Breast epithelium (tissue), 4 donors: ENCODE results near the gene PLTP. TPM values are rescaled to one million over a fixed set of nuclear protein-coding genes. Genes with fewer than 3 reads are reported as not detected.
A peak's percentile ranks its signal among the peaks of the same experiment; 100 is the strongest.
"Not testable (repeated sequence)": the region's sequence is repeated elsewhere in the genome, so short reads cannot be mapped to it uniquely, and the experiment has no call there.

ENCODE experiments used
- DNase-seq, 2 donors: peaks; one replicate each; pipeline ENCODE4 v3.0.0-alpha.2; 2019; ENCODE audit warnings: low spot score in 2 of 2
- H3K27ac ChIP-seq, 2 donors: fragments of 200-600 bp; sonication (generic) in 1 of 2; one replicate each; pipeline ENCODE4 v1.5.1; 2016 to 2019; ENCODE audit warnings: mild to moderate bottlenecking in 1 of 2
- H3K27me3 ChIP-seq, 2 donors: fragments of 200-600 bp; sonication (generic) in 1 of 2; one replicate each; pipeline versions ENCODE4 v1.5.1 to v1.6.0; 2017 to 2019; ENCODE audit warnings: control low read depth in 1 of 2, mild to moderate bottlenecking in 1 of 2
- H3K36me3 ChIP-seq: fragments of 200-600 bp; one replicate; pipeline ENCODE4 v1.5.1; 2019
- H3K4me1 ChIP-seq, 2 donors: fragments of 200-600 bp; sonication (generic); one replicate each; pipeline ENCODE4 v1.5.1; 2016 to 2019; ENCODE audit warnings: control low read depth in 1 of 2
- H3K4me3 ChIP-seq, 3 donors: fragments of 200-600 bp; sonication (generic); 1 replicate in 2 of 3; 2 replicates in 1 of 3; pipeline ENCODE4 v1.5.1; 2016 to 2019; ENCODE audit warnings: mild to moderate bottlenecking in 3 of 3, moderate library complexity in 2 of 3
- H3K9me3 ChIP-seq, 2 donors: fragments of 200-600 bp; sonication (generic) in 1 of 2; one replicate each; pipeline ENCODE4 v1.5.1; 2016 to 2019; ENCODE audit warnings: control low read depth in 1 of 2
- CTCF ChIP-seq, 3 donors: fragments of 450-650 bp; IDR thresholded peaks; one replicate each; pipeline ENCODE4 v1.5.1; 2016 to 2017; ENCODE audit warnings: antibody characterized with exemption in 3 of 3, mild to moderate bottlenecking in 3 of 3, moderate library complexity in 3 of 3
- POLR2A ChIP-seq: fragments of 450-650 bp; IDR thresholded peaks from one replicate; pipeline ENCODE4 v1.6.1; 2016; ENCODE audit warnings: antibody characterized with exemption, mild to moderate bottlenecking, moderate library complexity
- POLR2AphosphoS5 ChIP-seq, 3 donors: sonication (generic); formaldehyde crosslinking; IDR thresholded peaks; one replicate each; pipeline ENCODE4 v1.6.1; 2017; ENCODE audit warnings: antibody characterized with exemption in 3 of 3
- intact Hi-C: fragments of 100-400 bp; cut with DNase I; formaldehyde crosslinking; loops from one replicate; pipeline ENCODE4 v1.15.1; 2023; ENCODE audit warnings: low total_unique reads
- total RNA-seq, 3 donors: library from RNA; depleted of rRNA; stranded (reverse); fragments of >200 nt; gene quantifications; one replicate each; pipeline ENCODE4 v1.1.0, GENCODE V29; 2016

The PLTP gene
- total RNA-seq, 3 donors from 2014 or later, result 78.3 to 405 (median 100.0) TPM

- peak; percentile 99 for DNase-seq
- Histone ChIP-seq H3K27ac (peak within 1 kb of the TSS; percentile 89 to 95), H3K4me1 (peaks cover 0 to 6% of the 10 kb centered on the region in 2 donors), H3K36me3 (no peaks in the 10 kb centered on the region), H3K27me3 (no peaks in the 10 kb centered on the region), H3K9me3 (no peaks in the 10 kb centered on the region), H3K4me3 (peak within 1 kb of the TSS; percentile 50 to 82 (median 65))
- TF ChIP-seq POLR2A (peak; percentile 64), POLR2AphosphoS5 (IDR thresholded peaks at IDR 0.05) (peak; percentile 64 to 92 (median 81)), CTCF (IDR thresholded peaks at IDR 0.05) (no peak)
- intact Hi-C loops, result no loop called here
Measured at GRCh38 chr20:45880988-45881788, 30.8 kb downstream of the PLTP start, which contains the start of gene ZSWIM1. ZSWIM1 (plus strand) TSS chr20:45881227; CDS start chr20:45882593, 1,366 bp downstream.

GRCh38 chr20:45878076-45878761 lies 33.7 kb downstream of the PLTP start:
- intact Hi-C loops, result no loop called here

GRCh38 chr20:45874576-45874975 lies 37.4 kb downstream of the PLTP start:
- TF ChIP-seq POLR2A (no peak), POLR2AphosphoS5 (IDR thresholded peaks at IDR 0.05) (no peak), CTCF (IDR thresholded peaks at IDR 0.05) (no peak)
- H3K27ac ChIP-seq, result no peak overlapping the region
- H3K36me3 ChIP-seq, result no peaks in the 10 kb centered on the region
- intact Hi-C loops, result no loop called here
- no peak overlapping the region for H3K4me3 ChIP-seq
- H3K4me1 ChIP-seq, result no peaks in the 10 kb centered on the region
- H3K27me3 ChIP-seq, result no peaks in the 10 kb centered on the region
- DNase-seq, result no peak
- H3K9me3 ChIP-seq, result no peaks in the 10 kb centered on the region

More at GRCh38 chr20:45878076-45878761, 33.7 kb downstream of the PLTP start:
- no peak for DNase-seq
- Histone ChIP-seq H3K4me3 (no peak overlapping the region), H3K9me3 (no peaks in the 10 kb centered on the region), H3K4me1 (peaks cover 0 to 6% of the 10 kb centered on the region in 2 donors), H3K27me3 (no peaks in the 10 kb centered on the region), H3K27ac (peak overlapping the region in 1 of 2 donors; percentile 12), H3K36me3 (no peaks in the 10 kb centered on the region)
- TF ChIP-seq CTCF (IDR thresholded peaks at IDR 0.05), result no peak
- TF ChIP-seq POLR2AphosphoS5 (IDR thresholded peaks at IDR 0.05), result no peak
- TF ChIP-seq POLR2A, result no peak

- H3K36me3 ChIP-seq, H3K4me3 ChIP-seq, H3K9me3 ChIP-seq, H3K4me1 ChIP-seq, intact Hi-C loops, H3K27ac ChIP-seq, H3K27me3 ChIP-seq, DNase-seq: not testable (repeated sequence)
Measured at GRCh38 chr20:45874104-45874481, 37.9 kb downstream of the PLTP start.

- intact Hi-C loops, result no loop called here
- H3K27ac ChIP-seq, result no peak overlapping the region
- no peak overlapping the region for H3K4me3 ChIP-seq
- no peaks in the 10 kb centered on the region for H3K36me3 ChIP-seq
- H3K4me1 ChIP-seq, result no peaks in the 10 kb centered on the region
- DNase-seq, result no peak
- no peaks in the 10 kb centered on the region for H3K27me3 ChIP-seq
- H3K9me3 ChIP-seq, result no peaks in the 10 kb centered on the region
- no peak for TF ChIP-seq CTCF (IDR thresholded peaks at IDR 0.05)
- no peak for TF ChIP-seq POLR2A
- no peak for TF ChIP-seq POLR2AphosphoS5 (IDR thresholded peaks at IDR 0.05)
Measured at GRCh38 chr20:45873409-45874103, 38.4 kb downstream of the PLTP start.
